ENCODE results near the gene CDKN2D. TPM values are rescaled to one million over a fixed set of nuclear protein-coding genes. Genes with fewer than 3 reads are reported as not detected.

Gene CDKN2D
- total RNA-seq: 6.0 and 6.1 TPM in 2 replicates

GRCh38 chr19:10568826-10569651 is at the start of gene CDKN2D:
TSS of gene CDKN2D (minus strand) at chr19:10568979. CDS start at chr19:10568653, 326 bp downstream.
- DNase-seq (ENCODE audit: low read depth): peak; percentile 100
- TF ChIP-seq CTCF (IDR thresholded peaks at IDR 0.05; ENCODE audit: insufficient read depth, low read depth, low read length): peak; percentile 22
- peak within 1 kb of the TSS; percentile 72 for H3K4me3 ChIP-seq (ENCODE audit: low read depth, low read length)

- H3K4me3 ChIP-seq (ENCODE audit: low read depth, low read length): no peak overlapping the region
- peak; percentile 84 for DNase-seq (ENCODE audit: low read depth)
- TF ChIP-seq CTCF (IDR thresholded peaks at IDR 0.05; ENCODE audit: insufficient read depth, low read depth, low read length): no peak
Observed at GRCh38 chr19:10617409-10618121, 48.8 kb upstream of the CDKN2D start.

GRCh38 chr19:10615429-10616023 is 46.7 kb upstream of the CDKN2D start:
- H3K4me3 ChIP-seq (ENCODE audit: low read depth, low read length): no peak overlapping the region
- no peak for TF ChIP-seq CTCF (IDR thresholded peaks at IDR 0.05; ENCODE audit: insufficient read depth, low read depth, low read length)
- no peak for DNase-seq (ENCODE audit: low read depth)

DNA sequence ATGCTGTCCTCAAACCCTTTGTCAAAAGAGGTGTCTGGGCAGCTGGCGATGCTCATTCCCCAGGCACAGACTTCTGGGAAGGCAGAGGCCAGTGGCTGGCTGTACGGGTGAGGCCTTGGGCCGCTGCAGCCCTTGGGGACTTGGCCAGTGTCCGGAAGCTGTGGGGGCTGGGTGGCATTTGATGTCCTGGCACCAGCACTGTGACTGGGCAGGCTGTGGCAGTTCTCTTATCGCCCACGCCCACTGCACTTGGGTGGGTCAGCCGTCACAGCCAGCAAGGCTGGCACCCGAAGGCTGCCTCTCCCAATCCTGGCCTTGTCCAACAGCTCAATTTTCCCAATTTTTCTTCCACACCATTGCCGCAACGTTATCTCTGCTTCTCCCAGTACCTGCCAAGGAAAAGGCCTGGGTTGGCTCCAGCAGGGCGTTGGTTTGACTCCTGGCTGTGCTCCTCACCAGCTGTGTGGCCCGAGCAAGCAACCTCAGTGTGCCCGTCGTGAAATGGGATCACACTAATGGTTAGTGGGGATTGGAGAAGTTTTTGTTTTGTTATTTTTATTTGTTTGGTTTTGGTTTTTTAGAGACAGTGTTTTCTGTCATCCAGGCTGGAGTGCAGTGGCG is 43.8 kb upstream of the CDKN2D start:
- DNase-seq (ENCODE audit: low read depth): no peak
- TF ChIP-seq CTCF (IDR thresholded peaks at IDR 0.05; ENCODE audit: insufficient read depth, low read depth, low read length): no peak

GRCh38 chr19:10611907-10612306 is 43.1 kb upstream of the CDKN2D start:
- no peak overlapping the region for H3K4me3 ChIP-seq (ENCODE audit: low read depth, low read length)
- TF ChIP-seq CTCF (IDR thresholded peaks at IDR 0.05; ENCODE audit: insufficient read depth, low read depth, low read length): no peak
- no peak for DNase-seq (ENCODE audit: low read depth)

More for the DNA sequence above, 43.8 kb upstream of the CDKN2D start:
- H3K4me3 ChIP-seq (ENCODE audit: low read depth, low read length): no peak overlapping the region

DNA sequence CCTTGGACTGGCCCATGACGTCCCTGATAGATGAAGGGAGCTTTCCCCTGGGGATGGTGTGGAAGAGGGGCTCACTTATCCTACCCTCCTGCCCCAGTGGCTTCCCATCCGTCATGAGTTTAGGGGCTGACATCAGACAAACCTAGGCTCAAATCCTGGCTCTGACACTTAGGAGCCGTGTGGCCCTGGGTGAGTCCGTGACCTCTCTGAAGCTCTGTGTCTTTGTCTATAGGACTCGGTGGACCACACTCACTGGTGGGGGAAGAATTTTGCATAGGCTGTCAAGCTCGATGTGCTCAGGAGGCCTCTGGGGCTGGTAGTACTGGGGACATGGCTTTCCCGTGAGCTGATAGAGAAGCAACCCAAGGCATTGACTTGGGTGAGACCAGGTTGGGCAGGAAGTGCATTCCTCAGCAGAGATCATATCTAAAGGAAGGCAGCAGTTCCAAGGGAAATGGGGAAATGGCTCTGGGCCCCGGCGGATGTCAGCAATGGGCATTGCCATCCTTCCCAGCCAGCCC is 35.7 kb upstream of the CDKN2D start:
- DNase-seq (ENCODE audit: low read depth): no peak
- no peak overlapping the region for H3K4me3 ChIP-seq (ENCODE audit: low read depth, low read length)
- TF ChIP-seq CTCF (IDR thresholded peaks at IDR 0.05; ENCODE audit: insufficient read depth, low read depth, low read length): no peak
